ENCODE data around the gene WDR33. TPM values are rescaled to one million over a fixed set of nuclear protein-coding genes. Genes with fewer than 3 reads are reported as not detected.

WDR33 gene
- total and polyA plus RNA-seq, 9 of the 15 experiments (the other 6 are each of a cell fraction or from before 2014, with no cell fraction given): 24.2 to 57.4 (median 38.4) TPM

- TF ChIP-seq HBP1 (CRISPR knock-in tag; IDR thresholded peaks at IDR 0.05) (peak; percentile 10; the same call in 1 of the 2 replicates), AFF4 (CRISPR knock-in tag; IDR thresholded peaks at IDR 0.05) (peak; percentile 84), RCOR1 (IDR thresholded peaks at IDR 0.05; ENCODE audit: borderline replicate concordance in 1 of 2, low read depth in 2 of 2, low read length in 2 of 2) (peak in 1 of 2 experiments; percentile 62; a peak in 1 of 4 replicates), RBM22 (IDR thresholded peaks at IDR 0.05; ENCODE audit: low read depth, low read length, poor library complexity, severe bottlenecking) (peak; percentile 19), NR2C2 (CRISPR knock-in tag; IDR thresholded peaks at IDR 0.05) (peak; percentile 24), NR2C2 (tag; IDR thresholded peaks at IDR 0.05) (peak; percentile 89), ZNF639 (CRISPR knock-in tag; conservative IDR thresholded peaks at IDR 0.05 in 1 of 2, IDR thresholded peaks at IDR 0.05 in 1 of 2) (peak in 1 of 2 experiments; percentile 68; a peak in 1 of 4 replicates), GMEB1 (CRISPR knock-in tag; IDR thresholded peaks at IDR 0.05) (peak; percentile 98), ZFP1 (CRISPR knock-in tag; IDR thresholded peaks at IDR 0.05) (no peak), YY1 (IDR thresholded peaks at IDR 0.05; ENCODE audit: borderline replicate concordance in 1 of 3, control insufficient read depth in 1 of 3, extremely low read depth in 1 of 3, insufficient read depth in 3 of 3, insufficient read length in 1 of 3, insufficient replicate concordance in 2 of 3, low read depth in 1 of 3, low read length in 2 of 3) (peak; percentile 82 to 97 (median 93)), DACH1 (IDR thresholded peaks at IDR 0.05; ENCODE audit: partially characterized antibody) (peak; percentile 71), EP400 (IDR thresholded peaks at IDR 0.05) (peak; percentile 96), CBX3 (IDR thresholded peaks at IDR 0.05; ENCODE audit: borderline replicate concordance in 1 of 2, low read length in 2 of 2) (peak in 1 of 2 experiments; percentile 39; a peak in 1 of 3 replicates), TOE1 (IDR thresholded peaks at IDR 0.05; ENCODE audit: borderline replicate concordance) (peak; percentile 37; the same call in 1 of the 2 replicates), TOE1 (CRISPR knock-in tag; IDR thresholded peaks at IDR 0.05; ENCODE audit: borderline replicate concordance, low read depth) (no peak)
Measured at GRCh38 chr2:127810619-127811396, at the start of gene WDR33 (continued).
